Activated CD4-positive, alpha-beta T cell treated with anti-CD3 and anti-CD28 coated beads for 36 hours (primary cell): ENCODE data around the gene LDHAL6B. TPM values are rescaled to one million over a fixed set of nuclear protein-coding genes. Genes with fewer than 3 reads are reported as not detected.

ENCODE experiments used
- ATAC-seq: fragments of 200-7000 bp; cut with Tn5 transposase; one replicate; pipeline ENCODE4 v1.10.0; 2021; ENCODE audit warnings: mild to moderate bottlenecking, moderate library complexity
- CTCF ChIA-PET: fragments of 350-600 bp; sonication (Branson Sonifier 250); formaldehyde crosslinking; loops from one replicate; lab custom pipeline; 2021; ENCODE audit warnings: antibody characterized with exemption; lab: Charles Lee
- POLR2A ChIA-PET: fragments of 350-600 bp; sonication (Branson Sonifier 250); formaldehyde crosslinking; loops from one replicate; lab custom pipeline; 2021; ENCODE audit warnings: antibody characterized with exemption, inconsistent platforms; lab: Charles Lee
- DNase-seq: peaks from one replicate; pipeline ENCODE4 v3.0.0-alpha.2; 2020
- H3K27ac Mint-ChIP-seq: one replicate; pipeline ENCODE4 v1.8.0; 2021; ENCODE audit warnings: mixed read lengths
- H3K27me3 Mint-ChIP-seq: one replicate; pipeline ENCODE4 v1.8.0; 2021; ENCODE audit warnings: mixed read lengths
- H3K36me3 Mint-ChIP-seq: one replicate; pipeline ENCODE4 v1.8.0; 2021; ENCODE audit warnings: low read depth, mixed read lengths
- H3K4me1 Mint-ChIP-seq: one replicate; pipeline ENCODE4 v1.8.0; 2021; ENCODE audit warnings: mixed read lengths
- H3K4me3 Mint-ChIP-seq: one replicate; pipeline ENCODE4 v1.8.0; 2021; ENCODE audit warnings: mild to moderate bottlenecking, moderate library complexity, mixed read lengths
- H3K9me3 Mint-ChIP-seq: one replicate; pipeline ENCODE4 v1.8.0; 2021; ENCODE audit warnings: low read depth, mixed read lengths
- intact Hi-C, 2 experiments: fragments of 100-400 bp; cut with DNase I in 1 of 2; cut with micrococcal nuclease in 1 of 2; formaldehyde crosslinking; loops; one replicate each; pipeline versions ENCODE4 v1.14.2 to v1.15.1; 2022 to 2024; cut with DNase I, micrococcal nuclease
- total RNA-seq, 2 experiments: library from RNA; stranded (reverse); gene quantifications; one replicate each; pipeline ENCODE4 v1.2.3, GENCODE V29; 2021

The LDHAL6B gene
- total RNA-seq, 2 experiments from 2014 or later: not detected

GRCh38 chr15:59199626-59200465, 6.8 kb upstream of the LDHAL6B start:
- ATAC-seq (no peak), DNase-seq (no peak)
- H3K9me3 Mint-ChIP-seq: no peaks in the 10 kb centered on the region
- intact Hi-C loops: no loop called here
- H3K4me1 Mint-ChIP-seq: peaks cover 3% of the 10 kb centered on the region
- no peak overlapping the region for H3K4me3 Mint-ChIP-seq
- ChIA-PET POLR2A (no interaction called here), CTCF (no interaction called here)
- no peak overlapping the region for H3K27ac Mint-ChIP-seq
- H3K27me3 Mint-ChIP-seq: no peaks in the 10 kb centered on the region
- no peaks in the 10 kb centered on the region for H3K36me3 Mint-ChIP-seq

- POLR2A ChIA-PET: no interaction called here
- CTCF ChIA-PET: interaction anchor here (0.6 kb wide), 1 partner anchor 27 kb away, joined by 3 read pairs; no protein-coding TSS in a partner anchor
- peaks cover 3% of the 10 kb centered on the region for H3K4me1 Mint-ChIP-seq
- ATAC-seq (no peak), DNase-seq (no peak)
- H3K4me3 Mint-ChIP-seq: no peak overlapping the region
- H3K27me3 Mint-ChIP-seq: no peaks in the 10 kb centered on the region
- H3K9me3 Mint-ChIP-seq: no peaks in the 10 kb centered on the region
- H3K36me3 Mint-ChIP-seq: no peaks in the 10 kb centered on the region
- no peak overlapping the region for H3K27ac Mint-ChIP-seq
- intact Hi-C loops: no loop called here
Observed at GRCh38 chr15:59200560-59200959, 6.1 kb upstream of the LDHAL6B start.

- ATAC-seq: no peak
- CTCF ChIA-PET: interaction anchor here (1.3 kb wide), 1 partner anchor 44 kb away, joined by 4 read pairs; no protein-coding TSS in a partner anchor
- Mint-ChIP-seq H3K27ac (no peak overlapping the region), H3K4me3 (no peak overlapping the region), H3K4me1 (no peaks in the 10 kb centered on the region), H3K27me3 (no peaks in the 10 kb centered on the region), H3K36me3 (no peaks in the 10 kb centered on the region), H3K9me3 (no peaks in the 10 kb centered on the region)
- POLR2A ChIA-PET: no interaction called here
- DNase-seq: no peak
- intact Hi-C loops: no loop called here
Observed at GRCh38 chr15:59203008-59203407, 3.6 kb upstream of the LDHAL6B start.

- no peak overlapping the region for H3K27ac Mint-ChIP-seq
Observed at GRCh38 chr15:59203657-59204056, 3.0 kb upstream of the LDHAL6B start.

GRCh38 chr15:59205839-59206622, 612 bp upstream of the LDHAL6B start:
- no peak overlapping the region for H3K27ac Mint-ChIP-seq
- no peak for DNase-seq
- no peak for ATAC-seq
- H3K4me3 Mint-ChIP-seq: no peak overlapping the region
- no peaks in the 10 kb centered on the region for H3K9me3 Mint-ChIP-seq
- no peaks in the 10 kb centered on the region for H3K27me3 Mint-ChIP-seq
- ChIA-PET POLR2A (interaction anchor here (0.6 kb wide), 1 partner anchor 146 kb away, joined by 3 read pairs; no protein-coding TSS in a partner anchor), CTCF (interaction anchor here (0.7 kb wide), 1 partner anchor 32 kb away, joined by 3 read pairs; no protein-coding TSS in a partner anchor)
- intact Hi-C loops: no loop called here
- no peaks in the 10 kb centered on the region for H3K36me3 Mint-ChIP-seq
- H3K4me1 Mint-ChIP-seq: no peaks in the 10 kb centered on the region

More at GRCh38 chr15:59203657-59204056, 3.0 kb upstream of the LDHAL6B start:
- DNase-seq: no peak
- POLR2A ChIA-PET: no interaction called here
- Mint-ChIP-seq H3K4me3 (no peak overlapping the region), H3K9me3 (no peaks in the 10 kb centered on the region), H3K4me1 (no peaks in the 10 kb centered on the region), H3K36me3 (no peaks in the 10 kb centered on the region), H3K27me3 (no peaks in the 10 kb centered on the region)
- intact Hi-C loops: no loop called here
- ATAC-seq: no peak
- CTCF ChIA-PET: interaction anchor here (0.6 to 1.3 kb wide), 2 partner anchors 43 to 126 kb away, joined by 3 to 4 read pairs; no protein-coding TSS in a partner anchor

GRCh38 chr15:59208613-59209249, 2.1 kb downstream of the LDHAL6B start:
- H3K27ac Mint-ChIP-seq: no peak overlapping the region
- no peaks in the 10 kb centered on the region for H3K9me3 Mint-ChIP-seq
- H3K4me1 Mint-ChIP-seq: no peaks in the 10 kb centered on the region
- ATAC-seq (no peak), DNase-seq (no peak)
- intact Hi-C loops: no loop called here
- POLR2A ChIA-PET: interaction anchor here (0.7 kb wide), 1 partner anchor 85 kb away, joined by 4 read pairs; no protein-coding TSS in a partner anchor
- no peaks in the 10 kb centered on the region for H3K36me3 Mint-ChIP-seq
- H3K4me3 Mint-ChIP-seq: no peak overlapping the region
- no peaks in the 10 kb centered on the region for H3K27me3 Mint-ChIP-seq
- CTCF ChIA-PET: interaction anchor here (0.8 kb wide), 1 partner anchor 139 kb away, joined by 4 read pairs; no protein-coding TSS in a partner anchor

GRCh38 chr15:59210186-59210585, 3.5 kb downstream of the LDHAL6B start:
- no peak for DNase-seq
- CTCF ChIA-PET: no interaction called here
- no peaks in the 10 kb centered on the region for H3K4me1 Mint-ChIP-seq
- no peak overlapping the region for H3K4me3 Mint-ChIP-seq
- no peak overlapping the region for H3K27ac Mint-ChIP-seq
- no peak for ATAC-seq
- intact Hi-C loops: no loop called here
- peaks cover 3% of the 10 kb centered on the region for H3K27me3 Mint-ChIP-seq
- no peaks in the 10 kb centered on the region for H3K9me3 Mint-ChIP-seq
- H3K36me3 Mint-ChIP-seq: no peaks in the 10 kb centered on the region
- POLR2A ChIA-PET: no interaction called here

GRCh38 chr15:59216911-59217310, 10.3 kb downstream of the LDHAL6B start:
- peaks cover 8% of the 10 kb centered on the region for H3K27me3 Mint-ChIP-seq
- H3K9me3 Mint-ChIP-seq: no peaks in the 10 kb centered on the region
- DNase-seq: no peak
- H3K27ac Mint-ChIP-seq: no peak overlapping the region
- CTCF ChIA-PET: interaction anchor here (0.6 kb wide), 1 partner anchor 158 kb away, joined by 3 read pairs; no protein-coding TSS in a partner anchor
- H3K4me1 Mint-ChIP-seq: no peaks in the 10 kb centered on the region
- POLR2A ChIA-PET: no interaction called here
- H3K4me3 Mint-ChIP-seq: no peak overlapping the region
- no peak for ATAC-seq
- H3K36me3 Mint-ChIP-seq: no peaks in the 10 kb centered on the region
- intact Hi-C loops: no loop called here

GRCh38 chr15:59217876-59218498, 11.3 kb downstream of the LDHAL6B start:
- ATAC-seq (no peak), DNase-seq (no peak)
- Mint-ChIP-seq H3K36me3 (no peaks in the 10 kb centered on the region), H3K27me3 (peaks cover 8% of the 10 kb centered on the region), H3K27ac (no peak overlapping the region), H3K4me3 (no peak overlapping the region), H3K9me3 (no peaks in the 10 kb centered on the region), H3K4me1 (no peaks in the 10 kb centered on the region)
- CTCF ChIA-PET: no interaction called here
- POLR2A ChIA-PET: no interaction called here
- intact Hi-C loops: no loop called here

- Mint-ChIP-seq H3K9me3 (no peaks in the 10 kb centered on the region), H3K4me3 (no peak overlapping the region), H3K27ac (no peak overlapping the region), H3K27me3 (peaks cover 8% of the 10 kb centered on the region), H3K36me3 (no peaks in the 10 kb centered on the region), H3K4me1 (no peaks in the 10 kb centered on the region)
- no peak for ATAC-seq
- CTCF ChIA-PET: no interaction called here
- no peak for DNase-seq
- intact Hi-C loops: no loop called here
- POLR2A ChIA-PET: no interaction called here
Observed at GRCh38 chr15:59218710-59219109, 12.1 kb downstream of the LDHAL6B start.
